ENCODE data around the gene MRGPRF.
"Not testable (repeated sequence)": the region's sequence is repeated elsewhere in the genome, so short reads cannot be mapped to it uniquely, and the experiment has no call there.

The MRGPRF gene

DNA sequence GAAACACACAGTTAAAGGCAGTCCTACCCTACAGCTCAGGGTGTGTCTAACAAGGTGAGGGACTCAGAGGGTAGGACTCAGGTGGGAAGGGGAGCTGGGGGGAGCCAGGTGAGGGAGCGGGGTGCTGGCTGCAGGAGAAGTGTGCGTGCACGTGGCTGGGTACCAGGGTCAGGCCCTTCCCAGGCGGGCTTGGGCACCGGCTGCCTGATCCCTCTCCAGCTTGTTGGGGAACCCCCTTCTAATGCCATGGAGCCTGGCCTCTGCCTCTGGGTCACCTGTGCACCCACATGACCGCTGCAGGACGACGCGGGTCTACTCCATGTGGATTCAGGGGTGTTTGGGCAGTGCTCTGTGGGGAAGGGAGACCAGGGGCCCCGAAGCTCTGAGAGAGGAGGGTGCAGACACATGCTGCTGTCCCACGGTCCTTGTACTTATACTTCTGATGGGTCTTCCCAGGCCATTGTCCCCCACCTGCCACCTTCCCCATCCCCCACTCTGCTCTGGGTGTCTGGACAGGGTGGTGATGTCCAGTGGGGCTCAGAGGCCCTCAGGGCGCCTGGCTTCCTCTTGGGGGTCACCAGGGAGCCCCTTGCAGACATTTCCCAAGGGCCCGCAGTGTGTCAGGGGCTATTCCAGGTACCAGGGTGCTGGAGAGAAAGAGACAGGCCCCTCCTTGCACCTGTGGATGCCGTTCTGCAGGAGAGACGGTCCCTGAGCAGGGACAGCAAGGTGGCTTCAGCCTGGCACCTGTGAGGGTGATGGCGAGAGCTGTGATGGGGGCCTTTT lies 21.9 kb downstream of the MRGPRF start:
- no peak for DNase-seq (ENCODE audit: low read depth in 2 of 3, low spot score in 2 of 3)

DNA sequence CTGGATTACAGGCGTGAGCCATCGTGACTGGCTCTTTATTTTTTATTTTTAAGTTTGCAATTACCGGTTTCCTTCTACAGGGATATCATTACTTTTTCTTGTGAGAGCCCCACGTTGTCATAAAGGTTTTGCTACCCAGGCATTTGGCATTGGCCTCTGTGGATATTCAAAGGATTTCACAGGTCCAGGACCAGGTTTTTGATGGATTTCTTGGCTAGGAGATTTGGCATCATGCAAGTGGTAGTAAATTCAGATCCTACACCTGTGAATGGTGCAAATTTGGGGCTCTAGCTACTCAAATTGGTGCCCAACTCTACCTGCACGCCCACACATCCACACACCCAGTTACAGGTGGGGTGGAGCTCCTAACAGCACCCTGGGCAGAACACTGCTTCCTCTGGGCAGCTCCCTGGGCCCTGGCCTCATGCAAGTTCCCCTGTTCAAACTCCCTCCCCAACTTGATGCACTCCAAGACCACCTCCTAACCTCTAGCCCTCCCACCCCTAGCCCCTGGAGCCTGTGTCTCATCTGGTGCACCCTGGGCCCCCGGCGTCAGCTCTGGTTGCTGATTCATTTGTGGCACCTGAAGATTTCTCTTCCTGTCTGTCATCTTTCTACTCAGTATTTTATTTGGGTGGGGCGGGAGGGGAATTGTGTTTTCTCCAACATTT lies 23.0 kb downstream of the MRGPRF start:
- no peak for DNase-seq (ENCODE audit: low read depth in 2 of 3, low spot score in 2 of 3)

DNA sequence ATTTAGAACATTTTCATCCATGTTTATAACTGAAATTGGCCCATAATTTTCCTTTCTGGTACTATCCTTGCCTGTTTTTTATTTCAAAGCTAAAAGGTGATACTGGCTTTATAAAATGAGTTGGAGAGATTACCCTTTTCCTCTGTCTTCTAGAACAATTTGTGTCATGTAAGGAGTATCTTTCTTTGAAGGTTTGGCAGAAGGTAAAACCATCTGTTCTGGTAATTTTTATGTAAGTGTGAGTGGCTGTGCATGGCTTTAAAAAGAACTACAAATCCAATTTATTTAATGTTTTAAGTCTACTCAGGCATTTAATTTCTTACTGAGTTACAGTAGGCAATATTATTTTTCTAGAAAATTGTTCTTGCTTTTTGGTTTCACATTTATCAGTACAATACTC lies 24.6 kb downstream of the MRGPRF start:
- DNase-seq (ENCODE audit: low read depth in 2 of 3, low spot score in 2 of 3) = no peak

DNA sequence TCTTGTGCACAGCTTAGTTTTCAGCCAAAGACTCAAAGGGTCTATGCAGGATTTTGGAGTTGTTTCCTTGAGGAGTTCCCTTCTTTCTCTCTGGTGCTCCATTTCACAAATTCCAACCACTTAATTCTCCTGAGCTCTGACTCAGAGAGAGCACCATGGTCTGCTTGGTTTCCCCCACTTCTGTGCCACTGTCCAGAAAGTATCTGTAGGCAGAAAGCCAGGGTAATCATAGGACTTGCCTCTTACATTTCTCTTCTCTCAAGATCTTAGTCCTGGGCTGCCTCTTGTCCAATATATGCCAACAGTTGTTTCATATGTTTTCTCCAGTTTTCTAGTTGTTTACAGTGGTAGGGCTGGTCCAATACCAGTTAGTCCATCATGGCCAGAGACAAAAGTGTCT lies 25.8 kb downstream of the MRGPRF start:
- DNase-seq (ENCODE audit: low read depth in 2 of 3, low spot score in 2 of 3) = no peak

DNA sequence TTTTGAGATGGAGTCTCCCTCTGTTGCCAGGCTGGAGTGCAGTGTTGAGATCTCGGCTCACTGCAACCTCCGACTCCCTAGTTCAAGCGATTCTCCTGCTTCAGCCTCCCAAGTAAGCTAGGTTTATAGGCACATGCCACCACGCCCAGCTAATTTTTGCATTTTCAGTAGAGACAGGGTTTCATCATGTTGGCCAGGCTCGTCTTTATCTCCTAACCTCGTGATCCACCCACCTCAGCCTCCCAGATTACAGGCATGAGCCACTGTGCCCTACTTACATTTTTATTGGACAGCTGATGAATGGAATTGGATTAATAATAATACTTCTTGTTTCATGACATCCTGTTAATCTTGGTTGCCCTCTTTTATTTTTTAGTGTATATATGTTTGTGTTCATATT lies 29.2 kb downstream of the MRGPRF start:
- no peak for DNase-seq (ENCODE audit: low read depth in 2 of 3, low spot score in 2 of 3)

DNA sequence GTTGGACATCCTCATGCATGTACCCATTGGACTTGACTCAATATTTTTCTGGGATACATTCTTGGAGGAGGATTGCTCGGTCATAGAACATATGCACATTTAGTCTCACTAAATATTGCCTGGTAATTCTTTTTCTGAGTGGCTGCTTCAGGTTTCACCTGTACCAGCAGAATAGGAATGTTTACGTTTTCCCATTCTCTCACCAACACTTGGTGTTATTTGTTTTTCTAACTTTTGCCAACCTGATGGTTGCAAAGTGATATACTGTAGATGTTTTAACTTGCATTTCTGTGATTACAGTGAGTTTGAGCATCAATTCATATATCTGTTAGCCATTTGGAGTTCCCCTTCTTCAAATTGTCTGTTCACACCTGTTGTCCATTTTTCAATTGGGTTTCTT lies 30.9 kb downstream of the MRGPRF start:
- DNase-seq (ENCODE audit: low read depth in 2 of 3, low spot score in 2 of 3) = no peak

DNA sequence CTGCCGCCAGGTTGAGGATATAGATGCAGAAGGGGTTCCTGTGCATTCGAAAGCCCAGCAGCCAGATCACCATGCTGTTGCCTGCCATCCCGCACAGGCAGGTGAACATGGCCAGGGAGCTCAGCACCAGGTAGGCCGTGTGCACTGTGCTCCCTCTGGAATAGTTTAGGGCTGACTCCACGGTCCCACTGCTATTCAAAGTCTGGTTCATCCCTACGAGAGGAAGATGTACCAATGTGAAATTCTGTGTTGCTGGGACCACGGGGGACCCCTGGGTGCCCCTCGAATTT lies 32.3 kb downstream of the MRGPRF start, which contains the start of gene MRGPRD:
TSS of gene MRGPRD (minus strand) at position 211 of the 290 bp plus-strand sequence. CDS start at position 211, 0 bp downstream.
- no peak for DNase-seq (ENCODE audit: low read depth in 2 of 3, low spot score in 2 of 3)

DNA sequence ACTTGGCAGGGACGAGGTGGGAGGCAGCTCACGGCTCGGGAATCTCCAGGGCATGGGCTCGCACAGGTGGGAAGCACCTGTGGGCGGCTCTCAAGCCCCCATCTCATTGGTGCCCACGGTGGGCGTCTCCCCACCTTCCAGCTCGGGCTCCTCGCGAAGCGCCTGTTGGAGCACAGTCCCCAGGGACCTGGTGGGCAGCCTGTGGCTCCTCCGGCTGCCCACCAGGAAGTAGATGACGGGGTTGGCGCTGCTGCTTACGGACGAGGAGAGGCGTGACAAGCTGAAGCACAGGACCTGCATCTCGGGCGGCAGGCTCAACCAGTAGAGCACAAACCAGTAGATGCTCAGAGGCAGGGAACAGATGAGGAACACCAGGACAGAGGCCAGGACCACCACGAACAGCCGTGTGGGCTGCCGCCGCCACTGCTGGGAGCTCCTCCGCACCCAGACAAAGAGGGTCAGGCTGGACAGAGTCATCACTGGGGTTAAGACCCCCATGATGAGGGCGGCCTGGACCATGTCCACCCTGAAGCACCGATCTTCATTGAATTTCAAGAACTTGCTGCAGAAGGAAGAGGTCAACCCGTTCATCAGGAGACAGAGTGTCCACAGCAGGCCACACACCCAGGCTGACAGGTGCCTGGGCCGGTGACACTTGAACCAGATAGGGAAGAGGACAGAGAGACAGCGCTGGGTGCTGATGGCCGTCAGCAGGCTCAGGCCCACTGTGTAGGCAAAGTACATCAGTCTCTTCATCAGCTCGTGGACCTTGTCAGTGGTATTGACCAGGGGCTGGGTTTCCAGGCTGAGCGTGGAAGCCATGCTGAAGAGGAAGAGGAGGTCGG lies 32.9 kb downstream of the MRGPRF start:
- DNase-seq (ENCODE audit: low read depth in 2 of 3, low spot score in 2 of 3) = no peak

DNA sequence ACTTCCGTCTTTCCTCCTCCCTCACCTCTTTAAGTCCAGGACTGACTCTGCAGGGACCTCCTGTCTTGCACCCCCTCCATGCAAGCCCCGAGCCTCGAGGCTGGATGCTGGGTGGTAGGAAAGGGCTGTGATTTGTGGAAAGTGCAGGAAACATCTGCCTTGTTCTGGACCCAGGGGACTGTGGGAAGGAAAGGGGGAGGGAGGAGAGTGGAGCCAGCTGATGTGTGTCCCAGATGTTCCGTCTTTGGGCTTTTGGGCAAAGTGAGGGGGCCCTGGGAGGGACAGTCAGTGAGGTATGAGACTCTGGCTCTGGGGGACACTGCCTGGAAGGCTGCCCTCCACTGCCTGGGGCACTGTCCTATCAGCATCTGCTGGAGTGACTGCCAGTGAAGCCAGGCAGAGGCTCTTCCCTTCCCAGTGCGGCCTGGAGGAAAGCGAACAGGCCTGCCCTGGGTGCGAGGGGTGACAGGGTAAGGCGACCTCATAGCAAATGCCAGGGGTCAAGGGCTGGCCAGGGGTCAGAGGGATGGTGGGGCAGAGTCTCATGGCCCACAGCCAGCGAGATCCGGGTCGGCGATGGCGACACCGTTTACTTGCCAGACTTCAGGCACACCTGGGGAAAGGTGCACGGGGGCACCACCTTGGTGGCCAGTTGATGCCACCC lies 34.0 kb downstream of the MRGPRF start:
- no peak for DNase-seq (ENCODE audit: low read depth in 2 of 3, low spot score in 2 of 3)

DNA sequence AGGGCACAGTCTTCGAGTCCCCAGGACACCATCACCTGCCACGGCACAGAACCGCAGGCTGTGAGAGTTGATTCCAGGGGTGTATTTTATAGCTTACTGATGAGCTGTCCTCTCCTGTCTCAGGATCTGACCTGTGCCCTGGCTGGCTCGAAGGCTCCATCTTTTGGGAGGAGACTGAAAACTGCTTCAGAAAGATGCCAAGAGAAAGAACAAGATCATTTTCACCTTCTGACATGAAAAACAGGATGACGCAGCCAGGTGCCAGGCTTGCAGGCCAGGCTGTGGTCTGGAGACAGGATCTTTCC lies 34.5 kb downstream of the MRGPRF start:
- no peak for DNase-seq (ENCODE audit: low read depth in 2 of 3, low spot score in 2 of 3)

DNA sequence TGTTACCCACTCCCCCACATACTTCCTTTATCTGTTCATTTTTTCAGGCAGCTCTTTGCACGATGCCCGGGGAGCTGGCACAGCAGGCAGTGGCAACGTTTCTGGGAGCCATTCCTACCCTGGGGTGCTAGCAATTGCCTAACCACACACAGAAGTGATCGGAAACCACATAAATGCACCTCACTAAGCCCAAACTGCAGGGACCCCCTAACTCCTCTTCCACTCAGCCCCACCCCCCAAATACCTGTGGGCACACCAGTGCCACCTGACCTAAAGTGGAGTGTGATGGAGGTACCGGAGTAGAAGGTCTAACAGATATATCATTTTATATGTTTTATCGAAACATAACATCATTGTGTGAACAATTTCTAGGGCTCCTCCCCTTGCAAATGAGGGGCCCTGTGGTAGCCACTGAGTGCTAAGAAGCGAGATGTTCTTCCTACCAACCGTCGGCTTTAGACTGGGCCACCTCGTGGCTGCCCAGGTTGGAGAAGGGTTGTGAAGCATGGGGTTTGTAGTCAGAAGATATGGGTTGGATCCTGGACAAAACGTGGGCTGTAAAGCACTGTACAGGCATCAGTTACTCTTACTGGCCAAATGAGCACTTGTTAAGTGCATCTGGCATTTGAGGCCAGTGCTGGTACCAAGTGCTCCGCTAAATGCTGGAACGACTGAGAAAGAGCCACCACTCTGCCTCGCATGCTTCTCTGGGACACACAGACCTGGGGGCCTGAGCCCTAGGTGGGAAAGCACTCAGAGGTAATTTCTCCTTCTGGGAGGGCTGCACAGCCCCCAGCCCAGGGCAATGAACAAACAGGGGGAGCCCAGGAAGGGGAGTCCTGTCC lies 35.0 kb downstream of the MRGPRF start:
- DNase-seq (ENCODE audit: low read depth in 2 of 3, low spot score in 2 of 3) = no peak

DNA sequence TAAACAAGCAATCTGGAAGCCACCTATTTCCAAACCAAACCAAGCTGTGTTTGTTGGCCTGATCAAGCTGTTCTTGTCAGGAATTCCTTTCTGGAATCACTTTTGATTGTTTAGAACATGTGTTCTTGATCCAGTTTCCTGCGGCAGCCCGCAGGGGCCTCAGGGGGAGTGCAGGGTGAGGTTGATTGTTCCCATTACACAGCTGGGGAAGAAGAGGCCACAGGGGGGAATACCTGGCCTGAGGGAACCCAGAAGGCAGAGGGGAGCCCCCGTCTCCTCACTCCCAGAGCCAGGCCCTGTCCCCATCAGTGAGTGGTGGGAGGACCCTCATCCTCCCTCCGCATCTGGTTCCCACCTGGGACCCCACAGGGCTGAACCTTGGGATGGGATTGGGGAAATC lies 36.5 kb downstream of the MRGPRF start:
- DNase-seq (ENCODE audit: low read depth in 2 of 3, low spot score in 2 of 3) = no peak

DNA sequence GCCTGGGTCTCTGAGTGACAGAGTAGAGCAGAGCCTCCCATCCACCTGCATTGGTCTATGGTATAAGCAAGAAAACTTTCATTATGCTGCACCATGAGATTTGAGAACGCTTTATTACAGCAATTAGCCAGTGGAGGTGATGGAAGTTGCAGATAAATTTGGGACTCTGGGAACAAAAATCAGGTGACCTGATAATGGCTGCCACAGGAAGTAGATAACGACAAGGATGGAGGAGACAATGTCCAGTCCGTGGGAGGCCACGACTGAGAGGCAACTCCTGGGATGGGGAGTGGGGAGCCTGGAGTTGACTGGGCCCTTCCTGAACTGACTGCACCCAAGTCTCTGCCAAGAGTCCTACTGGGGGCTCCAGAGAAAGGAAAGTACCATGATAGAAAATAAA lies 37.0 kb downstream of the MRGPRF start:
- no peak for DNase-seq (ENCODE audit: low read depth in 2 of 3, low spot score in 2 of 3)

DNA sequence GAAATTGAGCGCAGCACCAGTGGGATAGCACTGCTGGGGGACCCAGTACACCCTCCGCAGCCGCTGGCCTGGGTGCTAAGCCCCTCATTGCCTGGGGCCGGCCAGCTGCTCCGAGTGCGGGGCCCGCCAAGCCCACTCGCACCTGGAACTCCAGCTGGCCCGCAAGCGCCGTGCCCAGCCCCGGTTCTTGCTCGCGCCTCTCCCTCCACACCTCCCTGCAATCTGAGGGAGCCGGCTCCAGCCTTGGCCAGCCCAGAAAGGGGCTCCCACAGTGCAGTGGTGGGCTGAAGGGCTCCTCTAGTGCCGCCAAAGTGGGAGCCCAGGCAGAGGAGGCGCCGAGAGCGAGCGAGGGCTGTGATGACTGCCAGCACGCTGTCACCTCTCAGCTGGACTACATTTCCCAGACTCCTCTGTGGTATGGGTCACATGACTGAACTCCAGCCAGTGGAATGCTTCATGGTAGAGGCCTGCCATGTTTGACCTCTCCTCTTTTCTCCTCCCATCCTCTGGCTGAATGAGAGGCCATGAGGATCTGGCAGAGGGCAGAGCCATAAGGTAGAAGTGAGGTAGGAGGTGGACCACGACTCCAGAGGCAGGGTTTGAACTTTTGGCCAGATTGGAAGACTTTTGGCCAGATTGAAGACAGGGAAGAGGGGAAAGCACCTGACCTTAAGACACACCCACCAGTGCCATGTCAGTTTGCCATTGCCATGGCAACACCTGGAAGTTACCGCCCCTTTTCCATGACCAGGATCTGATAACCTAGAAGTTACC lies 38.4 kb downstream of the MRGPRF start:
- no peak for DNase-seq (ENCODE audit: low read depth in 2 of 3, low spot score in 2 of 3)

DNA sequence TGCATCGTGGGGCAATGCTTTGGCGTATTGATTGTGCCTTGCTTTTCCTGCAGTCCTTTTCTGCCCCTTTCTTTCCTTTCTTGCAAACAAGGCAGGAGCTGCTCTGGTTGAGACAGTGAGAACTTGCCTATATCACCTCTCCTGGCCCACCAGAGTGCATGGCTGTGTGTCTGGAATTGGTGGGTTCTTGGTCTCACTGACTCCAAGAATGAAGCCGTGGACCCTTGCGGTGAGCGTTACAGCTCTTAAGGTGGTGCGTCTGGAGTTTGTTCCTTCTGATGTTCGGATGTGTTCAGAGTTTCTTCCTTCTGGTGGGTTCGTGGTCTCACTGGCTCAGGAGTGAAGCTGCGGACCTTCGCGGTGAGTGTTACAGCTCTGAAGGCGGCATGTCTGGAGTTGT lies 39.3 kb downstream of the MRGPRF start:
- not testable (repeated sequence) for DNase-seq (ENCODE audit: low read depth in 2 of 3, low spot score in 2 of 3)

DNA sequence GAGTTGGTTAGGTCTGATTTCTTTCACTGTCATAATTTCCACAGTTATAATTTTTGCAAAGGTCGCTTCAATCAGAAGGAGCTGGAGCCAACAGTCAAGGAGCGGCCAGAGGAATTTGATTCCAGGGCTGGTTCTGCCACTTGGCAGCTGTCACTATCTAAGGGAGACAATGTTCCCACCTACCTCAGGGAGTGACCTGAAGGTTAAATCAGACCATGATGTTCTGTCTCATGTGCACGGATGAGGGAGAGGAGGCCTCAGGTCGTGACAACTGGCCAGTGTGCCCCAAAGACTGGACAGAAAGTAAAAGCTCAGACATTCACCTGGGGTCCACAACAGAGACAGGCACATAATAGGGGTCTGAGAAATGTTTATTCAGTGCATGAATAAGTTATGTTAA lies 39.8 kb downstream of the MRGPRF start:
- DNase-seq (ENCODE audit: low read depth in 2 of 3, low spot score in 2 of 3) = no peak

DNA sequence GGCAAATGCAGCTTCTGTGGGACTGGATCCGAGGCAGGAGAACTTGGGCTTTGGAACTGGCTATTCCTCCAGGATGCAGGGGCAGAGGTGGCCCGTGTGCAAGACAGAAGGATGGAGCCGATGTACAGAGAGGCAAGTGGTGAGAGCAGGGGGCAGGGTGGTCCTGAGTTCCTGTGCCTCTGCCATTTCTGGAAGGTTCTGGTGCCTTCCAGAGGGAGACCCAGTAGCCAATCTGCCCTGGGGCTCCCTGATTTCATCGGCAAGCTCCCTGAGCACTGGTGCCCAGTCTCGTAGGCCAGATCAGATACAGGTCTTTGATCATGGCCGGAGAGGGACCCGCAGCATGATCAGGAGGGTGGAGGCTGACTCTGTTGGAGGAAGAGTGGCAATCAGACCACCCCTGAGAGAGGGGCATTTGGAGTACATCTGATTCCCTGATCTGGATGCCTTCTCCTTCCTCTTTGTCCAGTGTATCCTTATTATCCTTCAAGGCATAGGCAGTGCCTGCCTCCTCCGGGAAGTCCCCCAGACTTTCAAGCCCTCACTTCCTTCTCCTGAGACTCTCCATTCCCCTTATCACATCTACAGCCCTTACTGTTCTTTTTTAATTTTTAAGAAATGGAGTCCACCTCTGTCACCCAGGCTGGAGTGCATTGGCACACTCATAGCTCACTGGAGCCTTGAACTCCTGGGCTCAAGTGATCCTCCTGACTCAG lies 42.0 kb downstream of the MRGPRF start:
- no peak for DNase-seq (ENCODE audit: low read depth in 2 of 3, low spot score in 2 of 3)

DNA sequence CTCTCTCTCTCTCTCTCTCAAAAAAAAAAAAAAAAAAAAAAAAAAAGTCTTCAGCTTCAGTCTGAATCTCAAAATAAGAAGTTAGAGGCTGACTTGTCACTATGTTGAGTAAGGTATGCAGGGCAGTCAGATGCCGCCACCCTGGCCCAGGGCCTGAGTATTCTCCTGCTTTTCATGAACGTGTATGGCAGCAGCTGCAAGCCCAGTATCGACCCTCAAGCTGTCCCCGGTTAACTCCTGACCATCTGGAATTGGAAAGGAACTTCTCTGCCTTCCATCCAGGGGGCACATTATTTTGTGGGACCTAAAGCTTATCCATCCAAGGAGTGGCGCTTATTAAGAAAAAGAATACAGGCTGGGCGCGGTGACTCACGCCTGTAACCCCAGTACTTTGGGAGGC lies 43.7 kb downstream of the MRGPRF start:
- no peak for DNase-seq (ENCODE audit: low read depth in 2 of 3, low spot score in 2 of 3)

All from activated CD8-positive, alpha-beta memory T cell treated with anti-CD3 and anti-CD28 coated beads for 48 hours (primary cell).